Activated CD8-positive, alpha-beta memory T cell treated with anti-CD3 and anti-CD28 coated beads, Interleukin-2, amount 50 U/mL, for 1 hour (primary cell): ENCODE data around the gene POLR2B.
"Not testable (repeated sequence)": the region's sequence is repeated elsewhere in the genome, so short reads cannot be mapped to it uniquely, and the experiment has no call there.

ENCODE experiments used
- DNase-seq: peaks from one replicate; pipeline ENCODE4 v3.0.0-alpha.2; 2020; ENCODE audit errors: extremely low read depth

The POLR2B gene

DNA sequence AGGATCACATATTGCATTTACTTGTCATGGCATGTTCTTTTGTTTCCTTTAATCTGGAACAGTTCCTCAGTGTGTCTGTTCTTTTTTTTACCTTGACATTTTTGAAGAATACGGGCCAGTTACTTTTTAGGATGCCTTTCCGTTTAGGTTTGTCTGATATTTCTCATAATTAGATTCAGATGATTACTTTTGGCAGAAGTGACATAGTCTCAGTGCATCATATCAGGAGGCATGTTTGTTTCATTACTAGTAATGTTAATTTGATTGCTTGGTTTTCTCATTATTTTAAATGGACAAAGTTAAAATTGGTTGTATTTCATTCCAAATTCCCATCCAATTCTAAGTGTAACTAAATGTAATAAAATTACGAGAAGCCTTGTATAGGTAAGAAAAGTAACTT is 8.3 kb downstream of the POLR2B start:
- no peak for DNase-seq

- DNase-seq, result no peak
Measured at GRCh38 chr4:56990109-56990905, 11.6 kb downstream of the POLR2B start.

DNA sequence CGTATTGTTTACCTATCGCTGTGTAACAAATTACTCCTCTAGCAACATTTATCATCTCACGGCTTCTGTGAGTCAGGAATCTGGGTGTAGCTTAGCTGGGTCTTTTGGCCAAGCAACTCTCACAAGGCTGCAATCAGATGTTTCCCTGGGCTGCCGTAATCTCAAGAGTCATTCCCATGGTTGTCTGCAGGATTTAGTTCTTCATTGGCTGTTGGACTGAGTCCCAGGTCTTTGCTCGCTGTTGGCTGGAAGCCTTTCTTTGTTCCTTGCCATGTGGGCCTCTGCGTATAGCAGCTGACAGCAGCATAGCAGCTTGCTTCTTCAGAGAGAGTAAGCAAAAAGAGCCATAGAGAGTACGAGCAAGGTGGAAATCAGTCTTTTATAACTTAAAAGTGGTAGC is 16.8 kb downstream of the POLR2B start:
- DNase-seq, result no peak

DNA sequence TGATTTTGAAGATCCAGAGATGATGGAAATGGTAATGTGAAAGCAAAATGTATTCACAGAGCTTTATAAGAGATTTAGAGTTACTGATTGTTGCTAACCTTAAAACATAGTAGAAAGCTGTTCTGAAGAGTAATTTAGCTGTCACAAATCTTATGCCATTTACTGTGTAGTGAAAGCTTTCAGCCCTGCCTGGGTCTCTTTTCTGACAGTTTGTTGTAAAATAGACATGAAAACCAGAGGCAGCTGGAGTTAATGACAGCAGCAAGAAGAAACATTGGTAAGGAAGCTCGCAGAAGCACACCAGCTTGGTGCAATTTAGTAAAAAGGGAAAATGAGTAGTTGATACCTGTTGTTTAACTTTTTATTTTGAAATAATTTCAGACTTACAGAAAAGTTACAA is 21.1 kb downstream of the POLR2B start:
- DNase-seq, result no peak

- no peak for DNase-seq
Measured at GRCh38 chr4:57013543-57014120, 34.9 kb downstream of the POLR2B start.

GRCh38 chr4:57018980-57019379 is 40.3 kb downstream of the POLR2B start:
- no peak for DNase-seq

- no peak for DNase-seq
Measured at GRCh38 chr4:57020467-57021101, 41.9 kb downstream of the POLR2B start.

DNA sequence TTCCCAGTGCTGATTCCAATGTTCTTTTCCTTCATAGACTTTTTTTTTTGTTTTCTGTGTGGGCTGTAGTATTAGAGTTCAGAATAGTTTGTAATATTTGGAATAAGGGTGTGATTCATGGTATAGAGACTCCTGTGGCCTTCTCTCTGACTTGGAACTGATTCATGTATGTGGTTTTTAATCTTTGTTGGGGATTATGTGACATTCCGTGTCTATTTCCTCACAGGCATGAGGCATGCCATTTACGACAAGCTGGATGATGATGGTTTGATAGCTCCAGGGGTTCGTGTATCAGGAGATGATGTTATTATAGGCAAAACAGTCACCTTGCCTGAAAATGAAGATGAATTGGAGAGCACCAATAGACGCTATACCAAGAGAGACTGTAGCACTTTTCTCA is 44.4 kb downstream of the POLR2B start:
- DNase-seq, result no peak

- DNase-seq, result no peak
Measured at GRCh38 chr4:57034520-57034919, 55.8 kb downstream of the POLR2B start.

GRCh38 chr4:57037982-57038604 is 59.4 kb downstream of the POLR2B start:
- DNase-seq, result no peak

GRCh38 chr4:57039345-57039744 is 60.6 kb downstream of the POLR2B start:
- no peak for DNase-seq

GRCh38 chr4:57040510-57040909 is 61.8 kb downstream of the POLR2B start:
- no peak for DNase-seq

- DNase-seq, result no peak
Measured at GRCh38 chr4:57041020-57041419, 62.3 kb downstream of the POLR2B start.

DNA sequence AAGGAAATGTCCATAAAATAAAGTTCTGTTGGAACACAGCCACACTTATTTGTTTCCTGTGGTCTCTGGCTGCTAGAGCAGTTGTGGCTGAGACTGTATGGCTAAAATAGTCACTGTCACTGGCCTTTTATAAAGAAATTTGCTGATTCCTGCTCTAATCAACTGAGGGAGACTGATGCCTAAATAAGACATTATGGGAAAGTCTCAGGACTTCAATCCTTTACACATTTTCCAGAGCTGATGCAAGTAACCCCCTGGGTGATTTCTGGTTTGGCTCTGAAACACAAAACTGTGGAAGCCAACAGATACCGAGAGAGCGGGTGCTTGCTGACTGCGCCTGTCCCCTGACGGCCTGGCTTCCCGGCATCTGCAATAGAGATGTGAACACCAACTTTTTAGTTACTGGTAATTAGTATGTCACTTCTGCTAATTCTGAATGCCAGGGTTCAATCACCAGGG is 64.0 kb downstream of the POLR2B start:
- DNase-seq, result no peak

DNA sequence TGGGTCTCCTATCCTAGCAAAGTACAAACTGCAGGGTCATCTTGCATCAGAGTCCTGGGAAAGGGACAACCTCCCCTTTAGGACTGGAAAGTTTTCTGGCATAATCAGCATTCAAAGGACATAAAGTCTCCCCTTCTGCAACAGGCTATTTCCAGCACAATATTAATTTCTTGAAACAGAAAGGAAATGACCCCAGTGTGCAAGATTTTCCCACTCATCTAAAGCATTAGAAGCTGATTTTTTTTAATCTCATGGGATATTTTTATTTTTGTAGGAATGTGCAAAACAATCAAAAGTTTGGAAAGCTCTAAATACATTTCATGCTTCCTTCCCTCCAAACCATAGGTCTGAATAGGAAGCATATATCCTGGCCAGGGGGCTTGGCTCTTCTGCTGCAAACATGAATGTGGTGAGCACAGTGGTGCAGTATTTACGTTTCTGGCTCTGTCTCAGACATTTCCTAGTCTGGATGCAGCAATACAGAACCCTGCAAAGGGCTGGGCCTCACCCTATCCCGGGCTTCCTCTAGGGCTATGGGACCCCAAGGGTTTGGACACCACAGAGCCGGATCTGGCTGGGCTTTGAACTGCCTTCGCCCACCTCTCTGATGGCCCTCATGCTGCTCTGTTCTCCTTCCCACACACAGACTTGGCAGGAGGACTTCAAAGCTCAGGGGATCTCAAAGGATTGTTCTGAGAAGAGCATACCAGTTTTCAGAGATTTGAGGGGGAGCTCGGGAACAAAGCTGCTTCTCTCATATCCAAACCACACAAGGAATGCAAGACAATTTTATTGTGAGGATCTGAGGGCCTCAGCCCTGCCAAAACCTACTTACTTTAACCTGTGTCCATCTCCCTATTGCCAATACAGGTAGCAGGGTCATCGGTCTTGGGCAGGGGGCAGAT is 64.9 kb downstream of the POLR2B start:
- DNase-seq, result no peak

GRCh38 chr4:57044279-57044678 is 65.6 kb downstream of the POLR2B start:
- no peak for DNase-seq

- no peak for DNase-seq
Measured at GRCh38 chr4:57044996-57045395, 66.3 kb downstream of the POLR2B start.

- DNase-seq, result not testable (repeated sequence)
Measured at GRCh38 chr4:57047046-57047445, 68.3 kb downstream of the POLR2B start.

DNA sequence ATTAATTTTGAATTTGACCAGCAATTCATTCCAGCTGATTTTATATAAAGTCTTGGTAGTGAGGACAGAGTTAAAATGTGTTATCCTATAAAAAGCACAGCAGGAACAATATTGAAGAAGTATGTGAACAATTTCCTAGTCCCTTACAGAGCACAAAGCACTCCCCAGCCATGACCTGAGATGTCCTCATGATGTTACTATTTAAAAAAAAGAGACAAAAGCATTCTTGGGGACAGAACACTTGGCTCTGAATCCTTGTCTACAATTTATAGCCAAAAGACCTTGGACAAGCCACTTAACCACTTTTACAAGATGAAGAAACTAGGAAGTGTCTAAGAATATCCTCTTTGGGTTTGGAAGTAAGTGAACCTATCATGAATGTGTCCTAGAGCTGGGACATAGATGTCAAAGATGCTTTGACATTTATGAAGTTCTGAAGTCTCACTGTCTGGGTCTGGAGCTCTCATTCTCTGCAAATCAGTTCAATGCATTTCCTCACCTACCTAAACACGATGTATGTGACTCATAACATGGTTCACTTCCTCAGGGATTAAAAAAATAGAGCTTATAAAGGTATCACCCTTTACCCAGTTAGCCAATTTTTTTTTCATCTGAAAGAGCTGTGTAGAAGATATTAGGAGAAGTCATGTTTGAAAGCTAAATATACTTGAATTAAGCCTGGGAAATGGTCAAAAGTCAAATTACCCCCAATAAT is 70.1 kb downstream of the POLR2B start:
- no peak for DNase-seq

- no peak for DNase-seq
Measured at GRCh38 chr4:57051095-57051494, 72.4 kb downstream of the POLR2B start.

- DNase-seq, result no peak
Measured at GRCh38 chr4:57051524-57051923, 72.8 kb downstream of the POLR2B start.
